ENCODE data around the gene ADAMTS12.

ADAMTS12 gene

DNA sequence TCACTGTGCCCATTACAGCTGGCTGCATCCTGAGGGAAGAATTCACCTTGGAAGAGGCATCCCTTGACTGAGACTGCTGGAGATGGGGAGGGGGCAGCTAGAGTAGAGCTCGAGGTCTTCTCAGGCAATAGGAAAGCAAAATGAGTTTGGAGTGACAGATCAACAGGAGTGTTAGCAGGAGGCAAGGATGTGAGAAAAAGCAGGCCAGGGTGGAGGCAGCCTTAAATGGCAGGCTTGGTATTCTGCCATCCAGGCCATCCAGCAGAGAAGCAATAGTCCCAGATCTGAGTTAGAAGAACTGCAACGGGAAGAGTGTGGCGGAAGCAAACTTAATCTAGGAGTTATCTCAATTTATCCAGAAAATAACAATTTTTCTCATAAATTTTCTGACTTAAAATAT is 6.1 kb downstream of the ADAMTS12 start:
- no peak for TF ChIP-seq GATA2 (IDR thresholded peaks at IDR 0.05; ENCODE audit: low read depth, low read length)
- TF ChIP-seq GATA3 (IDR thresholded peaks at IDR 0.05; ENCODE audit: low read depth, low read length) = no peak

DNA sequence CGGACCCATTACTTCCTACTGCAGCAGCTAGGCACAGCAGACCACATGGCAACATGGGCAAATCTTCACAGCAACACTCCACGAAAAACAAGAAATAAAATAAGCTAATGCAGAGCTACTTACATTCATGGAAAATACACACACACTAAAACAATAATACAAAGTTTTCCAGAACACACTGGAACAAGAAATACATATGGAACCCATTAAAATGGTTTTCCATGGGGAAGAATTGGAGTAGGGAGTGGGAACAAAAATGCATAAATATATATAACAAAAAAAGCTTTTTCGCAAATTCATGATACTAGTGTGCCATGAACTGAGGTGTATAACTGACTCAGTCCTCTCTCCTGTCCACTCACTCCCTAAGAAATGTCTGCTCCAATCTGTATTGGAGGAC is 8.3 kb downstream of the ADAMTS12 start:
- TF ChIP-seq GATA3 (IDR thresholded peaks at IDR 0.05; ENCODE audit: low read depth, low read length) (no peak), GATA2 (IDR thresholded peaks at IDR 0.05; ENCODE audit: low read depth, low read length) (no peak)

DNA sequence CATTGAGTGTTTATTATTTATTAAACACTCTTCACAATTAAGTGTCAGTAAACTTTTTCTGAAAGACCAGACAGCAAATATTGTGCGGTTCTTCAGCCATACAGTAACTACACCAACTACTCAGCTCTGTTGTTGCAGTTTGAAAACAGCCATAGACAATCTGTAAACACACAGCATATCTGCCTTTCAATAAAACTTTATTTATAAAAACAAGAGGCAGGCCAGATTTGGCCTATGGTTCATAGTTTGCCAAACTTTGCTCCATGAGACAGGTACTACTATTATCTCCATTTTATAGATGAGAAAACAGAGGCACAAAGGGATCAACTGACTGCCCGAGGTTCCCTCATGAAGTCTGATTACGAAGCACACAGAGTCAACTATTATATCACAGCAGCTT is 11.5 kb downstream of the ADAMTS12 start:
- TF ChIP-seq GATA2 (IDR thresholded peaks at IDR 0.05; ENCODE audit: low read depth, low read length) = no peak
- no peak for TF ChIP-seq GATA3 (IDR thresholded peaks at IDR 0.05; ENCODE audit: low read depth, low read length)

DNA sequence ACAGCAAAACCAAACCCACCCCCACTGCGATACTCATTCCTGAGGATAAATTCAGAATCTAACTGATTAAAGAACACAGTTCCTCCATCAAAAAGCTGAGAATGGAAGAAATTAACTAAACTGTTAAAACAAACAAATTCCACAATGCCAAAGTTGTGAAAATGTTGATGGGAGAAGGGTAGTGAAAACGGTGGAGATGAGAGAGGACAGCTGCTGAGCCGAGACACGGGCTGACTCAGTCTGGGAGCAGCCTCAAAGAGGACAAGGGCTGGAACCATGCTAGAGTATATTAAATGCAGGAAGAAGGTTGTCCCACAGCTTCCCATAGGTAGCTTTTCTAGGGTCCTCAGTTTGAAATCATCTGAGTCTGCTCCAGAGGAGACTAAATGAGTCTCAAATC is 14.3 kb downstream of the ADAMTS12 start:
- TF ChIP-seq GATA2 (IDR thresholded peaks at IDR 0.05; ENCODE audit: low read depth, low read length) (no peak), GATA3 (IDR thresholded peaks at IDR 0.05; ENCODE audit: low read depth, low read length) (no peak)

DNA sequence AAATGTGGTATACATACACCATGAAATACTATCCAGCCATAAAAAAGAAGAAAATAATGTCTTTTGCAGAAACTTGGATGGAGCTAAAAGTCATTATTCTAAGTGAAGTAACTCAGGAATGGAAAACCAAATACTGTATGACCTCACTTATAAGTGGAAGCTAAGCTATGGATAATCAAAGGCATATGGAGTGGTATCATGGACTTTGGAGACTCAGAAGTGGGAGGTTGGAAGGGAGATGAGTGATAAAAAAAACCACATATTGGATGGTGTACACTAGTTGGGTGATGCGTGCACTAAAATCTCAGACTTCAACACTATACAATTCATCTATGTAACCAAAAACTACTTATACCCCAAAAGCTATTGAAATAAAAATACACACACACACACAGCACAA is 24.5 kb downstream of the ADAMTS12 start:
- TF ChIP-seq GATA2 (IDR thresholded peaks at IDR 0.05; ENCODE audit: low read depth, low read length) = no peak
- no peak for TF ChIP-seq GATA3 (IDR thresholded peaks at IDR 0.05; ENCODE audit: low read depth, low read length)

DNA sequence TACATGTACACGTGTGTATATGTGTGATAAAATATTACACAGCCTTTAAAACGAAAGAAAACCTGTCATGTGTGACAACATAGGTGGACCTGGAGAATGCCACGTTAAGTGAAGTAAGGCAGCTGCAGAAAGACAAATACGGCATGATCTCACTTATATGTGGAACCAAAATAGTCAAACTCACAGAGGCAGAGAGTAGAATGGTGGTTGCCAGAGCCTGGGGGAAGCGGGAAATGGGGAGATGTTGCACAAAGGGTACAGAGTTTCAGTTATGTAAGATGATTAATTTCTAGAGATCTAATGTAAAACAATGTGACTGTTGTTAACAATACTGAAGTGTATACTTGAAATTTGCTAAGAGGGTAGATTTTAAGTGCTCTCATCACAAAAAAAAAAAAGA is 34.8 kb downstream of the ADAMTS12 start:
- TF ChIP-seq GATA2 (IDR thresholded peaks at IDR 0.05; ENCODE audit: low read depth, low read length) = no peak
- TF ChIP-seq GATA3 (IDR thresholded peaks at IDR 0.05; ENCODE audit: low read depth, low read length) = no peak

DNA sequence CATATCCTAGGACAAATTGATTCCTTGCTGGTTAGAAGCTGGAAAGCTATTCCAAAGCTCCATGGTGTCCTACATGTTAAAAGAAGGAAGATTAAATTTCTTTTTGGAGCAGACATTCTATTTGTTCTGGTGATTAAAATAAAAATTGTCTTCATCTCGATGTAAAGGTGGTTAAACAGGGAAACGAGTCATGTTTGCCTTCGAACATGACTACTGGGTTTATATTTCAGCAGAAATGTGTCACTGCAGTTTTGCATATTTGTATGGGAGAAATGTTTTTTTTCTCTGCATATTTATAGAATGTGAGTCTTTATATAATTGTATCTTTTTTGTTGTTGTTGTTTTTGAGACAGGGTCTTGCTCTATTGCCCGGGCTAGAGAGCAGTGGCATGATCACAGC is 36.4 kb downstream of the ADAMTS12 start:
- TF ChIP-seq GATA2 (IDR thresholded peaks at IDR 0.05; ENCODE audit: low read depth, low read length) (no peak), GATA3 (IDR thresholded peaks at IDR 0.05; ENCODE audit: low read depth, low read length) (no peak)

DNA sequence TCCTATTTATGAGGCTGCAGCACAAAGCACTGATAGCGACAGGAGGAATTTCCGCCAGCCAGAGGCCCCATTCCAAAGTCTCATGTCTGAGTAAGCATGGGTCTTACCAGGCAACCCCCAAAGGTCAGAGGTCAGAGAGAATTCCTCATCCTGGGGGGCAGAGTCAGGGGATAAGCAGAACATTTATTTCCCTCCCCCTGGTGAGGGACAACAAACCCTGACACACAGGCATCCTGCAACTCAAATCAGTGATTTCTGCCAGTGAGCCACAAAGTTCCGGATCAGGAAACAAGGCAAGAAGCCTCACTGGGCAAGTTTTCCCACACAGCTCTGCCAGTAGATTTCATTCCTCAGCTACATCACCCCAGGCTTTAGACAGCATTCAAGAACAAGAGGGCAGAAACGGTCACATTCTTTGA is 37.0 kb downstream of the ADAMTS12 start:
- TF ChIP-seq GATA2 (IDR thresholded peaks at IDR 0.05; ENCODE audit: low read depth, low read length) = no peak
- no peak for TF ChIP-seq GATA3 (IDR thresholded peaks at IDR 0.05; ENCODE audit: low read depth, low read length)

DNA sequence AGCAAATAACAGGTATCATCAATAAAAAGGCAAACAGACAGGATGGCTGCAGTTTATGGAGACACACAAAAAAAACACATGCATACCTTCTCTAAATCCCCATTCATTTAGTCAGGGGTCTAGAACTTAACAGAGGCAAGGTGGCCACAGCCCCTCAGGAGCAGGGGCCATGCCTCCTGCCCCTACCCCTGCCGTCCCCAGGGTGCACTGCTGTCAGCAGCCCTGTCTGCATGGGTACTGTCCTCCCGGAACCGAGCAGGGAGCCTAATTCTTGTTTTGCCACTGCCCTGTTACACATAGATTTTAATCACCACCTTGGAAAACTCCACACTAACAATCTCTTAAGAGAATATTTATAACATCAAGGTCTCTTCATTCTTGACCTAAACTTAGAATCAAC is 39.0 kb downstream of the ADAMTS12 start:
- TF ChIP-seq GATA3 (IDR thresholded peaks at IDR 0.05; ENCODE audit: low read depth, low read length) (no peak), GATA2 (IDR thresholded peaks at IDR 0.05; ENCODE audit: low read depth, low read length) (no peak)

DNA sequence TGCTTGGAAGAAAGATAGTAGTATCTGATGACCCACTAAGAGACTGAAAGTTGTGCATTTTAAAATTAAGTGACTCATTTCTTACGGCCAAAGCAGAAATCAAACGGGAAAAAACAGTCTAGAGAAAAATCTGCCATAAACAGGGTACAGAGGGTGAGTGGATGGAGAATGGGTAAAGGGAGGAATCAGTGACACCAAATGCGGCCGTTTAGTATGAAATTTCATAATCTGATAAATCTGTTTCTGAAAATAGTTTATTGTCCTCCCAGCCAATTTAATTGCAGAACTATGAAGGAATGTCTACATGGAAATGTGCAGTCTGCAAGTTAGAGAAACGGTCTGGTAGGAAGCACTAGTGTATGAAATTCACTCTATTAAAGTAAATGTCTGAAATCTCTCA is 39.5 kb downstream of the ADAMTS12 start:
- TF ChIP-seq GATA2 (IDR thresholded peaks at IDR 0.05; ENCODE audit: low read depth, low read length) = no peak
- no peak for TF ChIP-seq GATA3 (IDR thresholded peaks at IDR 0.05; ENCODE audit: low read depth, low read length)

DNA sequence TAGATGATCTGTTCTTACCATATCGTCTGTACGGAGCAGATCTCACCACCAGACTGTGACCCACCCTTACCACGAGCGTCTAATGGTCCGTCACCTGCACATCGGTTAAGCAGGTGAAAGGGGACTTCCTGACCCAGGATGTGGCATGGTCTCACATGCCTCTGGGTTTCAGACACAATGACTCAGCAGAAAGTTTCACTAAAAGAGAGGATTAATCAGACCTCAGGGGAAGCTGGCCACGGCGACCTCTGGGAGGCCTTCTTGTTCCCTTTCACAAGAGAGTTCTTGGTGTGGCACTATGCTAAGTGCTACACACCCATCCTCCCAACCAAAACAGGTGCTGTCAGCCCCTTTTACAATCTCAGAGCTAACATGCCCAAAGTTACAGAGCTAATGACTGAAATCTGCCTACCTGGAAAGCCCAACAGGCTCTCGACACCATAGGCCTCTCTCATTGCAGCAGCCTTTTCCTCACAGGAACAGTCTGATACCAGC is 41.6 kb downstream of the ADAMTS12 start:
- TF ChIP-seq GATA3 (IDR thresholded peaks at IDR 0.05; ENCODE audit: low read depth, low read length) (no peak), GATA2 (IDR thresholded peaks at IDR 0.05; ENCODE audit: low read depth, low read length) (no peak)

DNA sequence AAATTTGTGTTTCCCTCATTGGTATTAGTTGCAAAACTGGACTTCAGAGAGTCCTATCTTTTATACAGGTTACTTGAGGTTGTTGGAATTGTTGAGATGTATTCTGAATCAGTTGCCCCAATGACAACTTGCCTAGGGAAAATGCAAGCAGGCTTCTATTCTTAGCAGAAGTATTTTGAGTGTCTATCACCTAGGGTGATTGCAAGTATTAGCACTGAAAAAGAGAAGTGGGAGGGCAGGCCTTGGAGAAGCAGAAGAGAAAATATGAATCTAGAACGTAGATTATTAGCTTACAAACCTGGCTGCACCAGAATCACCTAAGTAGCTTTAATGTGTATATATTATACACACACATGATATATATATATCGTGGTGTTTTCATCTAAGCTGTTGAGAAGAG is 43.2 kb downstream of the ADAMTS12 start:
- no peak for TF ChIP-seq GATA3 (IDR thresholded peaks at IDR 0.05; ENCODE audit: low read depth, low read length)
- TF ChIP-seq GATA2 (IDR thresholded peaks at IDR 0.05; ENCODE audit: low read depth, low read length) = no peak

DNA sequence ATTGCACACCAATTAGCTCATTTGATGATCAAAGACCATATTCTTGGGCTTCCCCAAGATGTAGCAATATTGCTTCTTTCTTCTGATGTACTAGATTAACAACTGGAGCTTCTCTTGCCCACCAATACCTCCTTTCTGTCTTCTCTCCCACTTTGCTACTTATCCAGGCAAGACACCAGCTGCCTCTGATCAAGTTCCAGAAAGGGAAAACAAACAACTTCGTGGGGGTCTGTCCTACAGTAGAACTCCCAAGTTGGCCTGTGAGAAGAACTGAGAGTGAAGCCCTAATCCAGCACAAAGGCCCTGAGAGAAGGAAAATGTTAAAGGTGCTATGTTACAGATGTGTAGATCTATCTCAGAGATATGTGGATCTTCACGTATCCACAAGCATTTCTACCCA is 44.9 kb downstream of the ADAMTS12 start:
- TF ChIP-seq GATA2 (IDR thresholded peaks at IDR 0.05; ENCODE audit: low read depth, low read length) (no peak), GATA3 (IDR thresholded peaks at IDR 0.05; ENCODE audit: low read depth, low read length) (no peak)

DNA sequence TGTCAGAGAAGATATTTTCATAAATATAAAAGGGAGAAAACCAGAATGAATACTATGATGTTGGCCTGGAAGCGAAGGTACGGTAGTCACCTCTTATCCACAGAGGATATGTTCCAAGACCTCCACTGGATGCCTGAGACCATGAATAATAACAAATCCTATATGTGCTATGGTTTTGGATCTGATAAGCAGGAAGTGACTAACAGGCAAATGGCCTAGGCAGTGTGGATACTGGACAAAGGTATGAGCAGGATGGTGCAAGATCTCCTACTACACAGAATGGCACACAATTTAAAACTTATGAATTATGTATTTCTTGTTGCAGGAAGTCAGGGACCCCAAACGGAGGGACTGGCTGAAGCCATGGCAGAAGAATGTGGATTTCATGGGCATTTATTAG is 48.2 kb downstream of the ADAMTS12 start:
- no peak for TF ChIP-seq GATA3 (IDR thresholded peaks at IDR 0.05; ENCODE audit: low read depth, low read length)
- TF ChIP-seq GATA2 (IDR thresholded peaks at IDR 0.05; ENCODE audit: low read depth, low read length) = no peak

DNA sequence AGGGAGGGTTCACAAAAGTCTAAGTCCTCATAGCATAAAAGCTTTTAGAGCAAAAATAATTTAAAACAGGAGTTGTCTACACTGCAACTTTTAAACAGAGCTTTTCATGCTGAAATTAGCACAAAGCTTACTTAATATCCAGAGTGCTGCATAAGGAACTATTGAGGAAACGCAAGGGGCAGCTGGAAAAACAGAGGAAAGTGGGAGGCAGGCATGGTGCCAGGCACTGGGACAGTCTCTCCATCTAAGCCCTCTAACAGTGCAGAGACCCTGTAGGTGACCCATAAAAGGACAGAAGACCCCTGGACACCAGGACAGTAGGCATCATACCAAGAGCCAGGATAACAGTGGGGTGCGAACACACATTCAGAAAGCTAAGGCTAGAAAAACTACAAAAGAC is 49.3 kb downstream of the ADAMTS12 start:
- TF ChIP-seq GATA2 (IDR thresholded peaks at IDR 0.05; ENCODE audit: low read depth, low read length) (no peak), GATA3 (IDR thresholded peaks at IDR 0.05; ENCODE audit: low read depth, low read length) (no peak)

DNA sequence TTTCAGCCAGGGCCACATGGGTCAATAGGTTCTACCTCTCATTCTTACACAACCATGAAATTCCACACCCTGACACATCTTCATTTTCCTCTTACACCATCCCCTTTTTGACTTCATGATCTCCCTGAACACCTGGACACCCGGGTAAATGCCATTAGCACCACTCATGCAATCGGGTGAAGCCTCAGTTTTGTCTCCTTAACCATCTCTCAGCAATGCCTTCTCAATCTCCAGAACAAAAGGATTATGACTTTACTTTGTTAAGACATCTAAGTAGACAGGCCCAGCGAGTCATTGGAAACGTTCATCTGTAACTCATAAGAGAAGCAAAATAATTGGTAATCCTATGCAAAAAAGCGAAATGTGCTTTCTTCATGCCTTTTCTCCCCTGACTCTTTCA is 49.9 kb downstream of the ADAMTS12 start:
- TF ChIP-seq GATA3 (IDR thresholded peaks at IDR 0.05; ENCODE audit: low read depth, low read length) (no peak), GATA2 (IDR thresholded peaks at IDR 0.05; ENCODE audit: low read depth, low read length) (no peak)

Data from SH-SY5Y (cell line).